Central memory CD8-positive, alpha-beta T cell (primary cell): ENCODE results near the gene IL13RA1.
"Not testable (repeated sequence)": the region's sequence is repeated elsewhere in the genome, so short reads cannot be mapped to it uniquely, and the experiment has no call there.

Experiments
- ATAC-seq: fragments of 150-1000 bp; cut with Tn5 transposase; replicated peaks from 2 replicates; pipeline ENCODE4 v1.10.0; 2022; ENCODE audit warnings: mild to moderate bottlenecking, moderate FRiP score, moderate number of reproducible peaks; ENCODE audit not compliant: poor library complexity, severe bottlenecking; ENCODE audit errors: extremely low read depth
- DNase-seq, 2 donors: peaks; one replicate each; pipeline ENCODE4 v3.0.0; 2021; ENCODE audit warnings: low spot score in 2 of 2
- H3K27ac Mint-ChIP-seq: one replicate; pipeline ENCODE4 v1.8.0; 2022; ENCODE audit warnings: low read depth, mild to moderate bottlenecking, moderate library complexity, mixed read lengths
- H3K27me3 Mint-ChIP-seq: one replicate; pipeline ENCODE4 v1.8.0; 2022; ENCODE audit warnings: mixed read lengths
- H3K36me3 Mint-ChIP-seq: one replicate; pipeline ENCODE4 v1.8.0; 2022; ENCODE audit warnings: mild to moderate bottlenecking, moderate library complexity, mixed read lengths; ENCODE audit not compliant: insufficient read depth
- H3K4me1 Mint-ChIP-seq: one replicate; pipeline ENCODE4 v1.8.0; 2022; ENCODE audit warnings: mixed read lengths
- H3K4me3 Mint-ChIP-seq: one replicate; pipeline ENCODE4 v1.8.0; 2022; ENCODE audit warnings: mild to moderate bottlenecking, moderate library complexity, mixed read lengths
- H3K9me3 Mint-ChIP-seq: one replicate; pipeline ENCODE4 v1.8.0; 2022; ENCODE audit warnings: mixed read lengths

Gene IL13RA1

GRCh38 chrX:118726887-118727685 is at the start of gene IL13RA1:
IL13RA1 (plus strand) TSS chrX:118727606; CDS start chrX:118727639, 33 bp downstream.
- Mint-ChIP-seq H3K9me3 (no peaks in the 10 kb centered on the region), H3K4me1 (peaks cover 4% of the 10 kb centered on the region), H3K36me3 (no peaks in the 10 kb centered on the region), H3K27ac (no peak within 1 kb of the TSS), H3K27me3 (peaks cover 40% of the 10 kb centered on the region), H3K4me3 (peak within 1 kb of the TSS; percentile 52)
- no peak for ATAC-seq
- no peak for DNase-seq

- no peaks in the 10 kb centered on the region for H3K27me3 Mint-ChIP-seq
- H3K9me3 Mint-ChIP-seq = no peaks in the 10 kb centered on the region
- DNase-seq (no peak), ATAC-seq (no peak)
- H3K36me3 Mint-ChIP-seq = peaks cover 43% of the 10 kb centered on the region
- H3K4me3 Mint-ChIP-seq = no peak overlapping the region
- H3K4me1 Mint-ChIP-seq = no peaks in the 10 kb centered on the region
- no peak overlapping the region for H3K27ac Mint-ChIP-seq
Measured at GRCh38 chrX:118679290-118679689, 48.1 kb upstream of the IL13RA1 start.

DNA sequence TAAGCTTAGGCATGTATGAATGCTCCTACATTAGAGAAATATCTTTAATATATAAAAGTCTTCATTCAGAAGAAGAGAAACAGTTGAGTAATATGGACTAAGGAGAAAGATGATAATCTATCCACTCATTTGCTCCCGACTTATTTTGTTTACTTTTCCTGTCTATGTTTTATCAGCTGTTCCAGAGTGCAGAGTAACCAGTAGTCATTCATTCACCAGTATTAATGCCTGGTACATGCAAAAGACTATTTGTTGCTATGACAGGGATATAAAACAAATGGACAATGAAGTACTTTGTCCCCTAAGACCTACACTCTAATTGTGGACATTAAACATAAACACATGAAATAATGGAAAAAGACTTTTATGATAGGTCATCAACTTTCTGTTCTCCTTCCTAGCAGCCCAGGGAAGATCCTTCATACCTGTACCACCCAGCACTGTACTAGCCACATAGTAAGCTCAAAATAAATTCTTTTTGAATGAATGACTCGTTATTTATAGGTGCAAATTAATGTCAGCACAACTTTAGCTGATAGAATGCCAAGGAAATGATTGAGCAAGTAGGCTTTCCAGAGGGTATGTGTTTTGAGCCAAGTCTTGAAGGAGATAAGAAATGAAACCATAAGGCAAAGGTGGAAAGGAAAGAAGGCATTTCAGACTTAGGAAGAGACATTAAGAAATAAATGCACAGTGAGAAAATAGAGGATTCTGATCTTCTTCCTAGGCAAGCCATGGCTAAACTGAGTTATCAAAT is 45.0 kb upstream of the IL13RA1 start:
- Mint-ChIP-seq H3K27me3 (no peaks in the 10 kb centered on the region), H3K4me3 (no peak overlapping the region), H3K4me1 (no peaks in the 10 kb centered on the region), H3K27ac (peak overlapping the region; percentile 33), H3K9me3 (no peaks in the 10 kb centered on the region), H3K36me3 (peaks cover 50% of the 10 kb centered on the region)
- ATAC-seq (no peak), DNase-seq (no peak)

- Mint-ChIP-seq H3K4me1 (peaks cover 6% of the 10 kb centered on the region), H3K27ac (no peak overlapping the region), H3K9me3 (no peaks in the 10 kb centered on the region), H3K4me3 (no peak overlapping the region), H3K36me3 (peaks cover 51% of the 10 kb centered on the region), H3K27me3 (no peaks in the 10 kb centered on the region)
- no peak for ATAC-seq
- no peak for DNase-seq
Measured at GRCh38 chrX:118685393-118685792, 42.0 kb upstream of the IL13RA1 start.

GRCh38 chrX:118688935-118689334 is 38.5 kb upstream of the IL13RA1 start:
- no peak for ATAC-seq
- peak overlapping the region; percentile 39 for H3K27ac Mint-ChIP-seq
- H3K27me3 Mint-ChIP-seq = no peaks in the 10 kb centered on the region
- peaks cover 6% of the 10 kb centered on the region for H3K4me1 Mint-ChIP-seq
- H3K9me3 Mint-ChIP-seq = no peaks in the 10 kb centered on the region
- DNase-seq = no peak
- peaks cover 41% of the 10 kb centered on the region for H3K36me3 Mint-ChIP-seq
- H3K4me3 Mint-ChIP-seq = no peak overlapping the region

DNA sequence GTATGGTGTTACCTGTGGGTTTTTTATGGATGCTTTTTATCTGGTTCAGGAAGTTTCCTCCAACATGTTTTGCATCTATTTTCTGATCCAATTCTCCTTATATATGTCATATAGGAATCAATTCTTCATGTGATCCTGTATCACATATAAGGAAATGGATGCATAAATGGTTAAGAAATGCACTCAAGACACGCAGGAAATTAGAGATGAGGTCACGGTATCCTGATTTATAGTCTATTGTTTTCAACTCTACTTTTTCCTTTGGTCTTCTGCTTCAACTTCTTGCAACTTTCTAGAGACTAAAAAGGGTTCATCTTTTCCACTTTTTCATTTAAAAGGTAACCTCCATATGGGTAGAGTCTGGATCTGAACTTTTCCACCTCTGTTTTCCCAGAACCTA is 33.6 kb upstream of the IL13RA1 start:
- DNase-seq (no peak), ATAC-seq (no peak)
- Mint-ChIP-seq H3K27me3 (no peaks in the 10 kb centered on the region), H3K9me3 (no peaks in the 10 kb centered on the region), H3K36me3 (peaks cover 18% of the 10 kb centered on the region), H3K27ac (no peak overlapping the region), H3K4me3 (no peak overlapping the region), H3K4me1 (no peaks in the 10 kb centered on the region)

DNA sequence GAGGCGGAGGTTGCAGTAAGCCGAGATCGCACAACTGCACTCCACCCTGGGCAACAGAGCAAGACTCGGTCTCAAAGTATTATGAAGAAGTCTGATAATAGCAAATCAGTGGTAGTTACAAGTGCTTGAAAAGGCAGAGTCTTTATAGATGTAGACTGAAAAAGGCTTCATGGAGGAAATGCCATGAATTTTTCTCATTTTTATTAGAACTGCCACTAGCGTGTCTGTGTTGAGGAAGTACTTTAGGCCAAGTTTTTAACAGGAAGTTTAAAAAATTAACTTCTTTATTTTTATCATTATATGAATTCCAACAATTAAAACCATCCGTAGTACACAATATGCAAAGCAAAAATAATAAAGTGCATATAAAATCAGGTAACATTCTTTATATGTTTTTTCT is 32.8 kb upstream of the IL13RA1 start:
- Mint-ChIP-seq H3K4me3 (no peak overlapping the region), H3K27me3 (no peaks in the 10 kb centered on the region), H3K36me3 (peaks cover 15% of the 10 kb centered on the region), H3K9me3 (no peaks in the 10 kb centered on the region), H3K4me1 (no peaks in the 10 kb centered on the region), H3K27ac (no peak overlapping the region)
- DNase-seq = no peak
- no peak for ATAC-seq

- no peak overlapping the region for H3K4me3 Mint-ChIP-seq
- DNase-seq (no peak), ATAC-seq (no peak)
- peaks cover 6% of the 10 kb centered on the region for H3K36me3 Mint-ChIP-seq
- H3K27me3 Mint-ChIP-seq = no peaks in the 10 kb centered on the region
- H3K9me3 Mint-ChIP-seq = no peaks in the 10 kb centered on the region
- no peaks in the 10 kb centered on the region for H3K4me1 Mint-ChIP-seq
- no peak overlapping the region for H3K27ac Mint-ChIP-seq
Measured at GRCh38 chrX:118698516-118699170, 28.8 kb upstream of the IL13RA1 start.

- Mint-ChIP-seq H3K4me1 (no peaks in the 10 kb centered on the region), H3K9me3 (no peaks in the 10 kb centered on the region), H3K36me3 (peaks cover 4% of the 10 kb centered on the region), H3K4me3 (no peak overlapping the region), H3K27ac (no peak overlapping the region), H3K27me3 (no peaks in the 10 kb centered on the region)
- ATAC-seq (peak; percentile 19), DNase-seq (no peak)
Measured at GRCh38 chrX:118702741-118703140, 24.7 kb upstream of the IL13RA1 start.

DNA sequence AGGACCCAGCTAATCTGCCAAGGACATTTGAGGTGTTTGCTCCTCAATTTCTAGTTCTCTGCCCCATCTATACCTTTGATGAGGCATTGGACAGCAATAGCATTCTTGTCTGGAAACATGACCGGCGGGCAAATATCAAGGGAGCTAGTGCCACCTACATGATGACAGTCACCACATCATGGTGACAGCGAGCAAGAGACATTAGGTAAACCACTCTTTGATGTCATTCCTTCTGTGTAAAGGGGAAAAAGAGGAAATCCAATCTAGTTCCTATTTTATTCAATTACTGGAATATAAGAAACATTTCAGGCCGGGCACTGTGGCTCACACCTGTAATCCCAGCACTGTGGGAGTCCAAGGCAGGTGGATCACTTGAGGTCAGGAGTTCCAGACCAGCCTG is 20.7 kb upstream of the IL13RA1 start:
- ATAC-seq (no peak), DNase-seq (no peak)
- Mint-ChIP-seq H3K36me3 (peaks cover 4% of the 10 kb centered on the region), H3K27me3 (no peaks in the 10 kb centered on the region), H3K4me1 (peaks cover 5% of the 10 kb centered on the region), H3K27ac (no peak overlapping the region), H3K9me3 (no peaks in the 10 kb centered on the region), H3K4me3 (no peak overlapping the region)

- Mint-ChIP-seq H3K9me3 (no peaks in the 10 kb centered on the region), H3K27ac (no peak overlapping the region), H3K27me3 (peaks cover 10% of the 10 kb centered on the region), H3K4me1 (no peaks in the 10 kb centered on the region), H3K4me3 (no peak overlapping the region), H3K36me3 (no peaks in the 10 kb centered on the region)
- ATAC-seq (no peak), DNase-seq (no peak)
Measured at GRCh38 chrX:118714521-118714920, 12.9 kb upstream of the IL13RA1 start.

DNA sequence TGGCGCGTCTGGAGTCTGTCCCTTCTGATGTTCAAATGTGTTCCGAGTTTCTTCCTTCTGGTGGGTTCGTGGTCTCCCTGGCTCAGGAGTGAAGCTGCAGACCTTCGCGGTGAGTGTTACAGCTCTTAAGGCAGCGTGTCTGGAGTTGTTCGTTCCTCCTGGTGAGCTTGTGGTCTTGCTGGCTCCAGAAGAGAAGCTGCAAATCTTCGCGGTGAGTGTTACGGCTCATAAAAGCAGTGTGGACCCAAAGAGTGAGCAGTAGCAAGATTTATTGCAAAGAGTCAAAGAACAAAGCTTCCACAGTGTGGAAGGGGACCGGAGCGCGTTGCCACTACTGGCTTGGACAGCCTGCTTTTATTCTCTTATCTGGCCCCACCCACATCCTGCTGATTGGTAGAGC is 11.5 kb upstream of the IL13RA1 start:
- H3K4me3 Mint-ChIP-seq, ATAC-seq, H3K9me3 Mint-ChIP-seq, H3K27me3 Mint-ChIP-seq, DNase-seq, H3K36me3 Mint-ChIP-seq, H3K27ac Mint-ChIP-seq, H3K4me1 Mint-ChIP-seq: not testable (repeated sequence)
